Neural cell (in vitro differentiated cells): ENCODE data around the gene CYP4A22. TPM values are rescaled to one million over a fixed set of nuclear protein-coding genes. Genes with fewer than 3 reads are reported as not detected.

Experiments
- H2AFZ ChIP-seq: fragments of 200-600, 300-800 bp; sonication (generic), shearing (Covaris generic); 2 replicates; pipeline ENCODE4 v1.6.0; 2014; ENCODE audit warnings: low read depth, mild to moderate bottlenecking, antibody characterized with exemption, low read length, moderate library complexity
- H3F3A ChIP-seq: fragments of 200-600 bp; shearing (Covaris generic); 2 replicates; pipeline ENCODE4 v1.6.1; 2016; ENCODE audit warnings: mild to moderate bottlenecking, moderate library complexity, mixed read lengths, antibody characterized with exemption, low read length; ENCODE audit not compliant: insufficient read depth, poor library complexity, severe bottlenecking
- H3K27ac ChIP-seq: fragments of 200-600, 300-800 bp; sonication (generic), shearing (Covaris generic); 2 replicates; pipeline ENCODE4 v1.5.1; 2014; ENCODE audit warnings: mild to moderate bottlenecking, low read length, moderate library complexity
- H3K27me3 ChIP-seq: fragments of 300-800, 200-600 bp; sonication (generic), shearing (Covaris generic); 2 replicates; pipeline ENCODE4 v1.6.0; 2014; ENCODE audit warnings: mild to moderate bottlenecking, low read depth, low read length, moderate library complexity; ENCODE audit not compliant: insufficient read depth
- H3K36me3 ChIP-seq: fragments of 300-800, 200-600 bp; sonication (generic), shearing (Covaris generic); 2 replicates; pipeline ENCODE4 v1.5.1; 2014; ENCODE audit warnings: mild to moderate bottlenecking, antibody characterized with exemption, low read length, moderate library complexity; ENCODE audit not compliant: insufficient read depth
- H3K4me2 ChIP-seq: fragments of 300-800, 200-600 bp; sonication (generic), shearing (Covaris generic); 2 replicates; pipeline ENCODE4 v1.6.0; 2014; ENCODE audit warnings: mild to moderate bottlenecking, low read length
- H3K4me3 ChIP-seq: fragments of 300-800, 200-600 bp; sonication (generic), shearing (Covaris generic); 2 replicates; pipeline ENCODE4 v1.5.1; 2014; ENCODE audit warnings: mild to moderate bottlenecking, low read length, moderate library complexity
- H3K79me2 ChIP-seq: fragments of 200-600 bp; shearing (Covaris generic); replicated peaks from 2 replicates; pipeline ENCODE4 v1.6.0; 2014; ENCODE audit warnings: mild to moderate bottlenecking, low read length, moderate library complexity; ENCODE audit not compliant: insufficient read depth
- H3K9ac ChIP-seq: fragments of 300-800, 200-600 bp; sonication (generic), shearing (Covaris generic); 2 replicates; pipeline ENCODE4 v1.6.1; 2016; ENCODE audit warnings: mild to moderate bottlenecking, low read length, mixed read lengths
- H3K9me2 ChIP-seq: fragments of 200-600 bp; shearing (Covaris generic); 2 replicates; pipeline ENCODE4 v1.6.1; 2016; ENCODE audit warnings: mild to moderate bottlenecking, low read length, mixed read lengths; ENCODE audit not compliant: insufficient read depth
- H3K9me3 ChIP-seq: fragments of 200-600, 300-800 bp; sonication (generic), shearing (Covaris generic); 2 replicates; pipeline ENCODE4 v1.6.1; 2016; ENCODE audit warnings: mild to moderate bottlenecking, mixed run types, low read length, moderate library complexity, mixed read lengths
- H4K20me1 ChIP-seq: fragments of 200-600 bp; shearing (Covaris generic); 2 replicates; pipeline ENCODE4 v1.6.1; 2016; ENCODE audit warnings: mild to moderate bottlenecking, mixed run types; ENCODE audit not compliant: insufficient read depth
- CTCF ChIP-seq: fragments of 450-650 bp; IDR thresholded peaks from 2 replicates; pipeline ENCODE4 v1.5.1; 2014; ENCODE audit warnings: antibody characterized with exemption, mild to moderate bottlenecking, moderate library complexity; ENCODE audit not compliant: poor library complexity, severe bottlenecking
- EP300 ChIP-seq: fragments of 450-650 bp; conservative IDR thresholded peaks from 2 replicates; pipeline ENCODE4 v1.6.1; 2014; ENCODE audit warnings: antibody characterized with exemption, mild to moderate bottlenecking, moderate library complexity; ENCODE audit not compliant: poor library complexity, severe bottlenecking
- EZH2 ChIP-seq: fragments of 200-600, 300-800 bp; shearing (Covaris generic), sonication (generic); IDR thresholded peaks from 2 replicates; pipeline ENCODE4 v1.6.1; 2014; ENCODE audit warnings: antibody characterized with exemption, low read length, borderline replicate concordance, mild to moderate bottlenecking; ENCODE audit not compliant: insufficient read depth, poor library complexity, severe bottlenecking
- MXI1 ChIP-seq: fragments of 450-650 bp; conservative IDR thresholded peaks from 2 replicates; pipeline ENCODE4 v1.6.1; 2014; ENCODE audit warnings: antibody characterized with exemption, mild to moderate bottlenecking; ENCODE audit not compliant: poor library complexity, severe bottlenecking
- POLR2AphosphoS5 ChIP-seq: IDR thresholded peaks from 2 replicates; pipeline ENCODE4 v1.6.1; 2012
- RAD21 ChIP-seq: fragments of 450-650 bp; conservative IDR thresholded peaks from 2 replicates; pipeline ENCODE4 v1.6.1; 2014; ENCODE audit warnings: antibody characterized with exemption, mild to moderate bottlenecking, moderate library complexity
- SMC3 ChIP-seq: fragments of 450-650 bp; conservative IDR thresholded peaks from 2 replicates; pipeline ENCODE4 v1.6.1; 2014; ENCODE audit warnings: antibody characterized with exemption, mild to moderate bottlenecking, moderate library complexity; ENCODE audit not compliant: poor library complexity
- TAF1 ChIP-seq: IDR thresholded peaks from 2 replicates; pipeline ENCODE4 v1.6.1; 2012; ENCODE audit warnings: low read depth
- polyA plus RNA-seq: library from polyadenylated mRNA; depleted of rRNA; stranded (reverse); fragments of >200 nt; gene quantifications from 2 replicates; pipeline ENCODE4 v1.2.3, GENCODE V29; 2014
- TF ChIP-seq, protein P1 (sequence below): IDR thresholded peaks from 2 replicates; pipeline ENCODE4 v1.6.1; 2012; ENCODE audit warnings: borderline replicate concordance

The CYP4A22 gene
- polyA plus RNA-seq, 1 donor from 2014 or later, result not detected

GRCh38 chr1:47186267-47187185 is 49.3 kb downstream of the CYP4A22 start:
- Histone ChIP-seq H3K36me3 (no peaks in the 10 kb centered on the region), H3K9ac (no peak overlapping the region), H3K27me3 (no peaks in the 10 kb centered on the region), H3K9me2 (no peaks in the 10 kb centered on the region), H2AFZ (no peak overlapping the region), H3F3A (no peaks in the 10 kb centered on the region), H3K79me2 (no peaks in the 10 kb centered on the region), H3K27ac (no peak overlapping the region), H3K4me3 (no peak overlapping the region), H3K9me3 (no peaks in the 10 kb centered on the region), H3K4me2 (no peak overlapping the region), H4K20me1 (no peaks in the 10 kb centered on the region)
- no peak for TF ChIP-seq EP300
- no peak for TF ChIP-seq CTCF
- no peak for TF ChIP-seq POLR2AphosphoS5
- no peak for TF ChIP-seq SMC3
- no peak for TF ChIP-seq EZH2
- TF ChIP-seq MXI1, result no peak
- no peak for TF ChIP-seq TAF1
- TF ChIP-seq, protein P1, sequence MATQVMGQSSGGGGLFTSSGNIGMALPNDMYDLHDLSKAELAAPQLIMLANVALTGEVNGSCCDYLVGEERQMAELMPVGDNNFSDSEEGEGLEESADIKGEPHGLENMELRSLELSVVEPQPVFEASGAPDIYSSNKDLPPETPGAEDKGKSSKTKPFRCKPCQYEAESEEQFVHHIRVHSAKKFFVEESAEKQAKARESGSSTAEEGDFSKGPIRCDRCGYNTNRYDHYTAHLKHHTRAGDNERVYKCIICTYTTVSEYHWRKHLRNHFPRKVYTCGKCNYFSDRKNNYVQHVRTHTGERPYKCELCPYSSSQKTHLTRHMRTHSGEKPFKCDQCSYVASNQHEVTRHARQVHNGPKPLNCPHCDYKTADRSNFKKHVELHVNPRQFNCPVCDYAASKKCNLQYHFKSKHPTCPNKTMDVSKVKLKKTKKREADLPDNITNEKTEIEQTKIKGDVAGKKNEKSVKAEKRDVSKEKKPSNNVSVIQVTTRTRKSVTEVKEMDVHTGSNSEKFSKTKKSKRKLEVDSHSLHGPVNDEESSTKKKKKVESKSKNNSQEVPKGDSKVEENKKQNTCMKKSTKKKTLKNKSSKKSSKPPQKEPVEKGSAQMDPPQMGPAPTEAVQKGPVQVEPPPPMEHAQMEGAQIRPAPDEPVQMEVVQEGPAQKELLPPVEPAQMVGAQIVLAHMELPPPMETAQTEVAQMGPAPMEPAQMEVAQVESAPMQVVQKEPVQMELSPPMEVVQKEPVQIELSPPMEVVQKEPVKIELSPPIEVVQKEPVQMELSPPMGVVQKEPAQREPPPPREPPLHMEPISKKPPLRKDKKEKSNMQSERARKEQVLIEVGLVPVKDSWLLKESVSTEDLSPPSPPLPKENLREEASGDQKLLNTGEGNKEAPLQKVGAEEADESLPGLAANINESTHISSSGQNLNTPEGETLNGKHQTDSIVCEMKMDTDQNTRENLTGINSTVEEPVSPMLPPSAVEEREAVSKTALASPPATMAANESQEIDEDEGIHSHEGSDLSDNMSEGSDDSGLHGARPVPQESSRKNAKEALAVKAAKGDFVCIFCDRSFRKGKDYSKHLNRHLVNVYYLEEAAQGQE, result no peak
- TF ChIP-seq RAD21, result no peak

DNA sequence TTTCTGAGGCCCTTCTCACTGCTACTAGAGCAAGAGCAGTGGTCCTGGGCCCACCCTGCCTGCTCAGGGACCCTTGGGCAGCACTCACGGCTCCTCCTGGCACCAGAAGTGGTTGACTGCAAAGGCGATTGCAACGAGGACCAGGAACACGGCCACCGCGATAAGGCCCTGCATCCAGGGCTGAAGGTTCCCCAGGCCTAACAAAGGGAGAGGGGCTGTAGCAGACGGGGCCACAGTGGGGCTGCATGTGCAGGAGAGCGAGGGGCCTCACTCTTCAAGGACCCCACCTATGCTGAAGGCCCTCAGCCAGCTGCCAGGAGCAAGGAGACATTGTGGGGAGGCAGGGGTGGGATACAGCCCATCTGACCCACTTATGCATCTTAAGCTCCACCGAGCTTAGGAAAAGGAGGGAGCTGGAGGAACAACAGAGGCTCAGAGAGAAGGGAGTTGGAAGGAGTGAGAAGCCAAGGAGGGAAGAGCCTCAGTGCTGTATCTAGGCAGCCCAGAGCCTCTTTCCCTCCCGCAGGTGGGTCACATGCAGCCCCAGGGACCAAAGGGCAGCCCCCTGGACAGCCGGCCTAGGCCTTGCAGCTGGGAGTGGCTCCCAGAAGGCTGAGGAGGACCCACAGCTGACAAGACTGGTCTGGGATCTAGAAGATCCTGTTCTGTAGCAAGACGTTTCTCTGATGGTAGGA is 50.1 kb downstream of the CYP4A22 start:
- no peaks in the 10 kb centered on the region for H3K36me3 ChIP-seq
- H3K4me3 ChIP-seq, result no peak overlapping the region
- no peaks in the 10 kb centered on the region for H3K79me2 ChIP-seq
- no peak overlapping the region for H3K9ac ChIP-seq
- no peaks in the 10 kb centered on the region for H4K20me1 ChIP-seq
- H3K27me3 ChIP-seq, result no peaks in the 10 kb centered on the region
- no peak overlapping the region for H3K27ac ChIP-seq
- no peaks in the 10 kb centered on the region for H3K9me2 ChIP-seq
- TF ChIP-seq RAD21, result no peak
- no peaks in the 10 kb centered on the region for H3F3A ChIP-seq
- H3K4me2 ChIP-seq, result no peak overlapping the region
- no peaks in the 10 kb centered on the region for H3K9me3 ChIP-seq
- H2AFZ ChIP-seq, result no peak overlapping the region
